ENCODE data around the gene MCM6.

The MCM6 gene

GRCh38 chr2:135904341-135904989 lies 28.2 kb upstream of the MCM6 start:
- no peak overlapping the region for H3K4me3 ChIP-seq (ENCODE audit: low read depth, low read length)
- TF ChIP-seq CTCF (IDR thresholded peaks at IDR 0.05; ENCODE audit: borderline replicate concordance, insufficient read depth, low read depth, low read length) = no peak

GRCh38 chr2:135903650-135904049 lies 27.4 kb upstream of the MCM6 start:
- no peak for TF ChIP-seq CTCF (IDR thresholded peaks at IDR 0.05; ENCODE audit: borderline replicate concordance, insufficient read depth, low read depth, low read length)
- no peak overlapping the region for H3K4me3 ChIP-seq (ENCODE audit: low read depth, low read length)

GRCh38 chr2:135899567-135899966 lies 23.3 kb upstream of the MCM6 start:
- H3K4me3 ChIP-seq (ENCODE audit: low read depth, low read length) = no peak overlapping the region
- TF ChIP-seq CTCF (IDR thresholded peaks at IDR 0.05; ENCODE audit: borderline replicate concordance, insufficient read depth, low read depth, low read length) = no peak

- H3K4me3 ChIP-seq (ENCODE audit: low read depth, low read length) = no peak overlapping the region
- TF ChIP-seq CTCF (IDR thresholded peaks at IDR 0.05; ENCODE audit: borderline replicate concordance, insufficient read depth, low read depth, low read length) = no peak
Observed at GRCh38 chr2:135898234-135898786, 22.1 kb upstream of the MCM6 start.

GRCh38 chr2:135894930-135895329 lies 18.7 kb upstream of the MCM6 start:
- TF ChIP-seq CTCF (IDR thresholded peaks at IDR 0.05; ENCODE audit: borderline replicate concordance, insufficient read depth, low read depth, low read length) = no peak
- no peak overlapping the region for H3K4me3 ChIP-seq (ENCODE audit: low read depth, low read length)

GRCh38 chr2:135893374-135893794 lies 17.1 kb upstream of the MCM6 start:
- H3K4me3 ChIP-seq (ENCODE audit: low read depth, low read length) = no peak overlapping the region
- no peak for TF ChIP-seq CTCF (IDR thresholded peaks at IDR 0.05; ENCODE audit: borderline replicate concordance, insufficient read depth, low read depth, low read length)

- H3K4me3 ChIP-seq (ENCODE audit: low read depth, low read length) = no peak overlapping the region
- no peak for TF ChIP-seq CTCF (IDR thresholded peaks at IDR 0.05; ENCODE audit: borderline replicate concordance, insufficient read depth, low read depth, low read length)
Observed at GRCh38 chr2:135890835-135891234, 14.6 kb upstream of the MCM6 start.

Measured in GM12875 (cell line).